SK-MEL-5 (cell line): Measurements from ENCODE around the gene HSPA1A. TPM values are rescaled to one million over a fixed set of nuclear protein-coding genes. Genes with fewer than 3 reads are reported as not detected.
"Not testable (repeated sequence)": the region's sequence is repeated elsewhere in the genome, so short reads cannot be mapped to it uniquely, and the experiment has no call there.

ENCODE experiments used
- DNase-seq: peaks from one replicate; pipeline ENCODE4 v3.0.0-alpha.2; 2016; ENCODE audit warnings: low read depth, low spot score
- in situ Hi-C: cut with HindIII; loops from 2 replicates; pipeline ENCODE4 v1.10.0; 2016; ENCODE audit warnings: low sequenced_read_pairs, high pct_unique_total_duplicates, low pct_unique_long_range_greater_than_20kb
- total RNA-seq: library from RNA; depleted of rRNA; stranded (reverse); fragments of >200 nt; shearing (Covaris generic); gene quantifications from 2 replicates; pipeline ENCODE4 v1.2.3, GENCODE V29; 2014

Gene HSPA1A
- total RNA-seq, 1 experiment from 2014 or later, result 7.1 TPM

DNA sequence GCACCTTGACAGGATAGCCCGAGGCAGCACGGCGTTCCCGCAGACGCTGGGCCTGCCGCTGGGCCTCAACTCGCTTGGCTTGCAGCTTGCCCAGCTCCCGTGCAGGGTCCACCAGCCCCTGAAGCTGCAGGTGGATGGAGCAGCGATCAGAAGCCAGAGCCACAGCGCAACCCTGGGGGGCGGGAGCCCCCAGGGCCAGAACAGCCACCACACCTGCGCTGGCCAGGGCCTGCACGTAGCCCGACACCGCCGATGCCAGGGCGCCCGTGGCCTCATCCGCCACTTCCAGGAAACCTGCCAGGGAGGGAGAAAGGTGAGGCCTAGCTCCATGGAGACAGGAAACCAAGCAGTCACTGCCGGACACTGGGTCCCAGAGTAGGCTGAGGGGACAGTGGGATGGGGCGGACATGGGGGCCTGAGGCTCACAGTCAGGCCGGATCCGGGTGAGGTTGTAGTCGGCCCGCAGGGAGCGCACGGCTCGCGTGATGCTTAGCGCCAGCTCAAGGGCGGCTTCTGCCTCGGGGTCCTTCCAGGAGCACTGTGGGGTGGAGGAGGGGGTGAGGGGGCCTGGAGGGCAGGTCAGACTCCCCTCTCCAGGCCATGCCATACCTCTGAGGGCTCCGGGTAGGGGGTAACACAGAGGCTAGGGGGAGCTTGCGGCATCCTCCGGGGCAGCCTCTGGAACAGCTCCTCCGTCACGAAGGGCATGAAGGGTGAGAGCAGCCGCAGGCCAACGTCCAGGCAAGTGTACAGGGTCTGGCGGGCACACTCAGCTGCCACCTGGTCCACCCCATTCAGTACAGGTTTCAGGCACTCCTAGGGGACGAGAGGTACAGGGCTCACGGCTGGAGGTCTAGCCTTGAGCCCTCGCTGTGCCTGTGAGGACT is 36.1 kb upstream of the HSPA1A start:
- in situ Hi-C loops, result no loop called here
- DNase-seq, result no peak

DNA sequence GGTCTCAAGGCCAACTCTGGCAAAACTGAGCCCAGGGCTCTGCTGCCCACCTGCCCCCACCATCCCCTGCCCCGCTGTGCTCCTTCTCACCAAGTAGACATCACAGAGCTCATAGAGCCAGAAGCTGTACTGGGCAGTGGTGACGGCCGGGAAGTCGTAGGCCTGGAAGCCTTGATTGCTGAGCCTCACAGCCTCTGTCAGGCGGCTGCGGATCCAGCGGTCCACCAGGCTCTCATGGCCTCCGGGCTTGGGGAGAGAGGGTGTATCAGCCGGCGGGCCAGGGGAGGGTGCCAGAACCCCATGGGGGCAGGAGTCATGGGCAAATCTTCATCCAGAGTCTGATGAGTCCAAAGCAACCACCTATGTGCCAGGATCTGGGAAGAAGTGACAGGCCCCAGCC is 35.4 kb upstream of the HSPA1A start:
- no peak for DNase-seq
- in situ Hi-C loops, result no loop called here

DNA sequence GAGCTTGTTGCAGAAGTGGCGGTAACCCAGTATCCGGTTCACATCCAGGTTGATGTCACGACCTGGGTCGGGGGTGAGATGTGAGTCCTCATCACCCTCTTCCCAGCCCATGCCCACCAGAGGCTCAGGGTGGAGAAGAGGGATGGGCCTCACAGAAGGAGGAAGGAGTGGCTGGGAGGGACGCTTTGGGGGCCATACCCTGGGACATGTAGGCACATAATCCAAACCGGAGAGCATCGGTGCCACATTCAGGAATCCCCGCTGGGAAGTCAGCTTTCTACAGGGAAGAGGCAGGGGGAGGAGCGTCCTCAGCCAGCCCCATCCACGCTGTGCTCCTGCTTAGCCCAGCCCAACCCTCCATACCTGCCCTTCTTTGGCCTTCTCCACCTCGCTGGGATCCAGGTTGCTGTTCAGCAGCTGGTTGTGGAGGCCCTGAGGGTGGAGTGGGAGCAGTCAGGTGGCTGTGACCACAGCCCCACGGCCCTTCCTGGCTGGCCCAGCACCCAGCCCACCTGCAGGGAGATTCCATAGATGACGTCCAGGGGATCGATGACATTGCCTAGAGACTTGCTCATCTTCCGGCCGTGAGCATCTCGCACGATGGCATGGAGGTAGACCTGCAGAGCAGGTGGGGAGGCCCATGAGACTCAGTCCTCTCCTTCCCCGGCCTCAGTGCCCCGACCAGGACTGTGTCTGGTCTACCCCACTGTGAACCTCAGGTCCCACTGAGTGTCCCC is 34.7 kb upstream of the HSPA1A start:
- in situ Hi-C loops, result no loop called here

DNA sequence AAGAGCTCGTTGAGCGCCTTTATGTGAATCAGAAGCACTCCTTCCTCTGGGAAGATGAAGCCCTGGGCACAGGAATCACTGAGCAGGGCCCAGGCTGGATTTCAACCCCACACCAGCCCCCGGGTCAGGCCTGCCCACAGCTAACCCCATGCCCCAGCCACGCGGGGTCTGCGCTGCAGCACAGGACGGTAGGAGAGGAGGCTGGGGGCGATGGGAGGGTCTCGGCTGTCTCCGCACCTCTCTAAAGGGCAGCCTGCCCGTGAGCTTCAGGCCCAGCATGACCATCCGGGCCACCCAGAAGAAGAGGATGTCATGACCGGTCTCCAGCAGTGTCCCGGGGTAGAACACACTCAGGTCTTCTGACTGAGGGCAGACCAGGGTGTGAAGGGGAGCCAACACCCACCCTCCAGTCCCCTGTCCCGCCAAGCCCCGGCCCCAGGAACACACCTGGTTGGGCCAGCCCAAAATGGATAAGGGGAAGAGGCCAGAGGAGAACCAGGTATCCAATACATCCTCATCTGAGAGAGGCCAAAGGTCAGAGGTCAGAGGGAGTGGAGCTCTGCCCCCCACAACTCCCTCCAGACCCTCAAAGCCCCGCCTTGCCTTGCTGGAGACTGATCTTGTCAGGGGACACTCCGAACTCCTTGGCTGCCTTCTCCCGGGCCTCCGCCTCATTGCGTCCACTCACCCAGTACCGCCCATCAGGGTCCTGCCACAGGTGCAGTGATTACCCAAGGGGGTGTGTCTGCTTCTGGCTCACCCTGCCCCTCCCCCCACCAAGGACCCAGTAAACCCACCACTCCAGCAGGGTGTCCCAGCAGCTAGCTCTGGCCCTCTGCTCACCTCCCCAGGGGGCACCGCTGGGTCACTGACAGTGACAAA is 33.9 kb upstream of the HSPA1A start:
- in situ Hi-C loops, result no loop called here
- no peak for DNase-seq

More for the DNA sequence above, 34.7 kb upstream of the HSPA1A start:
- no peak for DNase-seq

DNA sequence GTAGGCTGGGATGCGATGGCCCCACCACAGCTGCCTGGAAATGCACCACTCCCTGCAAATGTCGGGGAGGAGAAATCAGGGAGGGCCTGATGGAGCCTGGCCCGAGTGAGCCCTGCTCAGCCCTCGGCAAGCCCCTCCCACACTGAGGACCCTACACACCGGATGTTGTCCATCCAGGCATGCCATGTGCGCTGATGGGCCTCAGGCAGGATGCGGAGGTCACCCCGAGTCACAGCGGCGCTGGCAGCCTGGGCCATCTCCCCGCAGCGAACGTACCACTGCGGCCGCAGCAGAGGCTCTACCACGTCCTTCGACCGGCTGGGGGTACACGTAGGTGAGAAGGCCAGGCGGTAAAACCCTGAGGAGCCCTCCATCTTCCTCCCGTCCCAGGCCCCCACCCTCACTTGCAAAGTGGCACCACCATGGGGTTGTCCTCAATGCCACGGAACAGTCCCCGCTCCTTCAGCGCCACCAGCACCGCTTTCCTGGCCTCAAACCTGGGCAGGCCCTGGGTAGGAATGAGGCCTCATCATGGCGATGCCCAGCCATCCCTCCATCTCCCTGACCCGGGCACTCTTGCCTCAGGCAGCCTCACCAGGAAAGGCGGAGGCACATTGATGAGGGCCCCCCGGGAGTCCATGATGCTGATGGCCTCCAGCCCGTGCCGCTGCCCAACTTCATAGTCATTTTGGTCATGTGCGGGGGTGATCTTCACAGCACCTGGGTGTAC is 33.1 kb upstream of the HSPA1A start:
- no peak for DNase-seq
- in situ Hi-C loops, result no loop called here

DNA sequence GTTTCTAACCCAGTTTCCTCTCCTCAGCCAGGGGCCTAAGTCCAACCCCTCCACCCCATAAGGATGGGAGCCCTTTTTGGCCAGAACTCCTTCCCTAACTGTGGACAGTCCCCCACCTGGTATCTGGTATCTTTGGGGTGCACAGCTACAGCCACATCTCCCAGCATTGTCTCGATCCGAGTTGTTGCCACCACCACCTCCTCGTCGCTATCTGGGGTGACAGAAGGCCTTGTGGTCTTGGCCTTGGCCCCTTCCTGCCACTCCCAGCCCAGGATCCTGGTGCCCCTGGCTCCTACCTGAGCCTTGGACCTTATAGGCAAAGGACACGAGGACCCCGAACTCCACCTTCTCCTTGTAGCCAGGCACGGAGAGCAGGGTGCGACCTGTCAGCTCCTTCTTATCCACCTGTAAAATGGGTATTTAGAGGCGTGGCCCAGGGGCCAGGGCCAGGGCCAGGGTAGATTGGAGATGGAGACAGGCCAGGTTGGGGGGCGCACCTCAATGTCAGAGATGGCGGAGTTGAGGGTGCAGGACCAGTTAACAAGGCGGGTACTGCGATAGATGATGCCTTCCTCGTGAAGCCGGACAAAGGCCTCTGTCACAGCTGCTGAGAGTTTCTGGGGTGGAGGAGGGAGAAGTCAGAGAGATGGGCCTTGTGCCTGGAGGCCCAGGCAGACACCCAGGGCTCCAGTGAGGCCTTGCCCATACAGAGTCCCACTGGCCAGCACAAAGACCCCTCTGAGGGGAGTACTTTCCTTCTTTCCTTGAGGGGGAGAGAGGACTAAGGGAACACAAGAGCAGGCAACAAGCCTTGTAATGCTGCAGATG is 31.0 kb upstream of the HSPA1A start:
- in situ Hi-C loops, result no loop called here
- DNase-seq, result no peak

DNA sequence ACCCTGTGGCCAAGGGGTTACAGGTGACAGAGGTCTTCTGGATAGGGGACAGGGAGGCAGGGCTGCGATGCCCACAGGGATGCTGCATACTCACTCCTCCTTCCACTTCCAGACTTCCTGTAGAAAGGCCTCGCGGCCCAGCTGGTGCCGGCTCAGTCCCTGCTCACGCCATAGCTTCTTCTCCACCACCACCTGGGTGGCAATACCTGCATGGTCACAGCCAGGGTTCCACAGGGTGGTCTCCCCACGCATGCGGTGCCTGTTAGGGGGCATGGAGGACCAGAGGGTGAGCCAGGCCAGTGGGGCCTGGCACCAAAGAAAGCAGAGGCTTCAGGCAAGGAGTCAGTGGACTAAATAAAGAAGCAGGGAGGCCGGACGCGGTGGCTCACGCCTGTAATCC is 29.9 kb upstream of the HSPA1A start:
- DNase-seq, result no peak
- in situ Hi-C loops, result no loop called here

DNA sequence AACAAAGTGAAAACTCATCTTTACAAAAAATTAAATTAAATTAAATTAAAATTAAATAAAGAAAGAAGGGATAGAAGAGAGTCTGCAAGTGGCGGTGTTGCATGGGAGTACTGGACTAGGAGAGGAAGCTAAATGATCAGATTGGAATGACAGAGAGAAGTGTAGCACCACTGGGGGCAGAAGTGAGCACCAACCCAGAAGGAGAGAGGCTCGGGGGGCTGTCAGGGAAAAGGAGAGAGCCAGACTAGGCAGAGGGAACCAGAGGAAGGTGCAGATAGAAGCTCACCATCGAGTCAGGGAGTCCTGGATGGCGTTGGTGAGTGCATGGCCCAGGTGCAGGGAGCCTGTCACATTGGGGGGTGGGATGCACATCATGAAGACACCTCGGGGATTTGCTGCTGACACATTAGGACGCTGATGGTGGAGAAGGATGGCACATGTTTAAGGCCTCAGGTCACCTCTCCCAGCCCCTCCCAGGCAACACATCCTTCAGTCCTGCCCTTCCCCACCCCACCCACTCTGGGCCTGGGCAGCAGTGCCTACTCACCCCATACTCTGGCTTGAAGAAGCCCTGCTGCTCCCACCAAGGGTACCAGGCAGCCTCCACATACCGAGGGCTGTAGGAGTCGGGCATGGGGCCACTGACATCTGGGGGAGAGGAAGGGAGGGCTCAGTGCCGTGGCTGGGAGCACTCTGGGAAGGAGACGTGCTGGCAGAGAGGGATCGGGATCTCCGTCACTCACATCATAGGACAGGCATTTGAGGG is 23.8 kb upstream of the HSPA1A start:
- in situ Hi-C loops, result no loop called here
- DNase-seq, result peak; percentile 69

DNA sequence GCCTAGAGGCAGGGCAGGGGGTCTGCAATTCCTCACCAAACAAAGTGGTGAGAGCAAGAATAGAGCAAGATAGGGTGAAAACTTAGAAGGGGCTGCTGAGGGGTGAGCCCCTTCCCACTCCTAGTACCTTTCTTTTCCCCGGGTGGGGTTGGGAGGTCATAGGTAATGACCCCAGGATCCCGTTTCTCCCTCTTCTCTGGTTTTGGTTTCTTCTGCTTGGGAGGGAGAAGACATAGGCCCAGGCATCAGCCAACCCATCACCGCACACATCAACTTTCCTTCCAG is 23.3 kb upstream of the HSPA1A start:
- DNase-seq, result no peak
- in situ Hi-C loops, result no loop called here

DNA sequence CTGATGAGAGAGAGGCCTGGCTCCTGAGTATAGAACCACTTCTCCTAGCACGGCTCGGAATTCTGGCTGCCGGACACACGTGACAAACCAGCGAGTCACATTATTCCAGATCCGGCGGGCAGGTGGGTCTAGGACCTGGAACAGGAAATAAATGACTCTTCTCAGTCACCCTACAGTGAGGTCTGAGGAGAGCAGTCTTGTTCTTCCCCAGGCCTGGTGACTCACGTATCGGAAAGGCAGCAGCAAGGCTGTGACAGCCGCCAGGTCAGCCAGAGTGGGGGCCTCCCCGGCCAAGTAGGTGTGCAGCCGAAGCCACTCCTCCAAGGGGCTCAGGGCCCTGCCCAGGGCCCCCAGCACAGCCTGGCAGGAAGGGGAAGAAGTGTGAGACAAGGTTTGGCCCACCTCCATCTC is 22.6 kb upstream of the HSPA1A start:
- no peak for DNase-seq
- in situ Hi-C loops, result no loop called here

DNA sequence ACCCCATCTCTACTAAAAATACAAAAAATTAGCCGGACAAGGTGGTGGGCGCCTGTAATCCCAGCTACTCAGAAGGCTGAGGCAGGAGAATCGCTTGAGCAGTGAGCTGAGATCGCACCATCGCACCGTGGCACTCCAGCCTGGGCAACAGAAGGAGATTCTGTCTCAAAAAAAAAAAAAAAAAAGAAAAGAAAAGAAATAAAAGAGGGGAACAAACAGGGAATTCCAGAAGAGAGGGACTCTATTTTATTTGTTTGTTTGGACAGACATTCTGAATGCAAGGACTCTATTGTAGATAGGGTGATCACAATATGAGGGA is 21.5 kb upstream of the HSPA1A start:
- DNase-seq, in situ Hi-C loops: not testable (repeated sequence)

DNA sequence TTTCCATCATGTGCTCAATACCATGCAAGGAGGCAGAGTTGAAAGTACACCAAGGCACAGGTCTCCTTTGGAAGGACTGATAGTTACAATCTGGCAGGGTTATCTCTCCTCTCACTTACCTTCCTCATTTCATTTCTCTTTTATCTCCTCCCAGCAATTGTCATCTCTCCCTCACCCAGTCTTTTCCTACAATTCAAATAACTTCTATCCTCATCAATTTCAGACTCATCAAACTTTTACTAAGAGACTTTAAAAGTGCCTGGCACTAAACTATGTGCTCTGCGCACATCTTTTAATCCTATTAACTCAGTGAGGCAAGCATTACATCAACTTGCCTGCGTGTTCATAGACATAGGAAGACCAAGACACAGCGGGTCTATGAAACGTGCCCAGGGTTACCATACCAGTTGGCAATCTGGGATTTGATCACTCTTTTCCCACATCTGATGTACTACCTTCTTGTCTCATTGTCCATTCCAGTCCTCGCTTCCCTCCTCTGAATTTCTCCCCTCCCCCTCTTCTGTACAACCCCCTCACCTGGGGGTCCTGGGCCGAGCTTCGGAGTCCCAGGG is 21.0 kb upstream of the HSPA1A start:
- no peak for DNase-seq
- in situ Hi-C loops, result no loop called here

DNA sequence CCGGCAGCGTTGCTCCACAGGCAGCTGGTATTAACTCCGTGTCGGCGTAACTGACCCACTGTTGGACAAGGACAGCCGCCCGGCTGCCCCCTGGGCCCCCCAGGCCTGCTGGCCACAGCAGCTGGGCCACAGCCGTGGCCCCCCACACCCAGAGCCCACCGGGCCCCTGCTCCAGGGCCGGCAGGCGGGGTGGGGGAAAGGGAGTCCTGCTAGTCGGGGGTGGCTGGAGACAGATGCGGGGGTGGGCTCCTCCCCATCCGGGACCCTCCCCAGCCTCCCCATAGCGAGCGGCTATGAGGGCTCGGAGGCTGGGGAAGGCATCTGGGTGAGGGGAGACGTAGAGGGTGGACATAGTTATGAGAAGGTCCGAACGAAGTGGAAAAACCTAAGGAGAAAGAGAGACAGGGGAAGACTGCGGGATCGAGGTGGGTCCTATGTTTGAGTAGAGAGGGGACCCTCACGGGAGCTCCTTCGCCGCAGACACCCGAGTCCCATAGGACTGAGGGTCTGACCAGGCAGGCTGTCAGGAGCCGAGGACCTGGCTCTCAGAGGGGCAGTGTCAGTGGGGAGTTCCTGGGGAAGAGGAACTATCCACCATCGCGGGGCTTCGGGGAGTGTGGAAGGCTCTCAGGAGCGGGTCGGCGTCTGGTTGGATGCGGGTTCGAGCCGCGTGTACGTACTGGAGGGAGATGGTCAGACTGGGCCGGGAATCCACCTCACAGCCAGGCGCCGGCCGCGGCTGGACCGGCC is 20.3 kb upstream of the HSPA1A start:
- no peak for DNase-seq
- in situ Hi-C loops, result no loop called here

DNA sequence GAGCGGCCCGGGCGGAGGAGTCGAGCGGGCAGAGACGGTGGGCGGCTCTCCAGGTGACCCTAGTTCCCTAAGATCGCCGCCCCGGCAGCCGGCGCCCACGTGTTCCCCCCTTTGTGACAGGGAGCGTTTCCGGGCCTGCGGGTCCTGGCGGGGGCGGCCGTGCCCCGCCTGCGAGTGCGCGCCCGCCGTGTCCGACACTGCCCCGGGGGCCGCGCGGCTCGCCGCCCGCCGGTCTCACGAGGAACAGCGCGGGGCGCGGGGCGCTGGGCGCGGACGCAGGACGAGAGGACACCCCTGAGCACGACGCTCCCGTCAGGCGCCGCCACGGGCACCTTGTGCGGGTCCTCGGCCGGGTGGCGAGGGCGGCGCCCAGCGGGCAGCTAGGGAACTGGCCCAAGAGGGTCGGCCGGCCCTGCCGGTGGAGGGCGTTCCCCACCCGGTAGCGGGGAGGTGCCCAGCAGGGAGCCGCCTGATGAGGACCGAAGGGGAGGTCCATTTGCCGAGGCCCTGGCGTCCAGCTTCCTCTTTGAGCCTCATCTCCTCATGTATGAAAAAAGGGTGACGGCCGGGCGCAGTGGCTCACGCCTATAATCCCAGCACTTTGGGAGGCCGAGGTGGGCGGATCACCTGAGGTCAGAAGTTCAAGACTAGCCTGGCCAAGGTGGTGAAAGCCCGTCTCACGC is 19.6 kb upstream of the HSPA1A start, which contains the start of gene VARS1:
TSS of gene VARS1 (minus strand) at position 137 of the 683 bp plus-strand sequence. CDS start 535 bp downstream, outside the sequence.
- peak; percentile 89 for DNase-seq
- in situ Hi-C loops, result no loop called here

DNA sequence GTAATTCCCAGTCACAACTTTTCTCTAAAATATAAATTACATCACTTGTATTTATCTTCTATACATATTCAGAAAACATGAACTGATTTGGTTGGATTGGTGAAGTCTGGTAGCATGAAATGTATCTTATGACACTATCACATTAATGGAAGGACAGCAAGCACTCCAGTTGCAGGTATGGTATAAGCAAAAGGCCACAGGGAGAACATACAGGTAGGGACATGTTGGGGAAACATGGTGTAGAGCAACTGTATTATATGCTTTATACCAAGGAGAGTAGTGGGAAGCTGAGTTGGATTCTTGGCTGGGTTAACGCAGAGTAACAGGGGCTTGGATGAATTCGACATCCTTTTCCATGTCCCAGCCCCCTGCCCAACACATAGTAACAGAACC is 18.4 kb upstream of the HSPA1A start:
- in situ Hi-C loops, result no loop called here
- no peak for DNase-seq
